Heart left ventricle (tissue), 16 donors: ENCODE measurements around the gene DSCAM. TPM values are rescaled to one million over a fixed set of nuclear protein-coding genes. Genes with fewer than 3 reads are reported as not detected.

ENCODE experiments used
- ATAC-seq, 4 donors: fragments of 200-7000 bp; cut with Tn5 transposase; one replicate each; pipeline ENCODE4 v1.9.1; 2020 to 2022; ENCODE audit warnings: moderate library complexity in 4 of 4, mild to moderate bottlenecking in 3 of 4, moderate number of reproducible peaks in 1 of 4
- DNase-seq, 5 donors: peaks; one replicate each; pipeline ENCODE4 v3.0.0-alpha.2; 2020
- H3K27ac ChIP-seq, 12 donors: fragments of 200-600 bp; sonication (generic) in 4 of 12; one replicate each; pipeline versions ENCODE4 v1.5.0 to v1.8.0; 2016 to 2022; ENCODE audit warnings: mild to moderate bottlenecking in 2 of 12
- H3K27me3 ChIP-seq, 9 donors: fragments of 200-600 bp; sonication (generic) in 2 of 9; one replicate each; pipeline versions ENCODE4 v1.5.1 to v1.8.0; 2016 to 2022; ENCODE audit warnings: mild to moderate bottlenecking in 3 of 9
- H3K36me3 ChIP-seq, 9 donors: fragments of 200-600 bp; sonication (generic) in 2 of 9; one replicate each; pipeline versions ENCODE4 v1.5.0 to v1.8.0; 2018 to 2022; ENCODE audit warnings: mild to moderate bottlenecking in 2 of 9
- H3K4me1 ChIP-seq, 12 donors: fragments of 200-600 bp; sonication (generic) in 4 of 12; one replicate each; pipeline versions ENCODE4 v1.5.0 to v1.8.0; 2016 to 2022; ENCODE audit warnings: mild to moderate bottlenecking in 3 of 12
- H3K4me3 ChIP-seq, 12 donors: fragments of 200-600 bp; sonication (generic) in 4 of 12; one replicate each; pipeline versions ENCODE4 v1.5.0 to v1.8.0; 2017 to 2022; ENCODE audit warnings: mild to moderate bottlenecking in 9 of 12, moderate library complexity in 4 of 12
- H3K9me3 ChIP-seq, 12 donors: fragments of 200-600 bp; sonication (generic) in 4 of 12; one replicate each; pipeline versions ENCODE4 v1.5.0 to v1.8.0; 2016 to 2022; ENCODE audit warnings: mild to moderate bottlenecking in 1 of 12
- CTCF ChIP-seq, 12 donors: fragments of 200-600 bp; sonication (generic) in 4 of 12; IDR thresholded peaks; one replicate each; pipeline versions ENCODE4 v1.5.0 to v1.8.0; 2018 to 2022; ENCODE audit warnings: antibody characterized with exemption in 12 of 12, mild to moderate bottlenecking in 5 of 12
- POLR2A ChIP-seq, 2 donors: fragments of 450-650 bp; IDR thresholded peaks; one replicate each; pipeline ENCODE4 v1.6.1; 2017; ENCODE audit warnings: antibody characterized with exemption in 2 of 2, mild to moderate bottlenecking in 2 of 2, moderate library complexity in 2 of 2
- whole genome bisulfite sequencing, 4 donors: extraction: QIAGEN DNeasy Blood & Tissue Kit in 2 of 4; methylation state at CpG; one replicate each; pipeline versions ENCODE4 v1.1.5 to v1.1.7; 2013 to 2018; 5-methylcytosine and 5-hydroxymethylcytosine counted together
- intact Hi-C, 10 donors: fragments of 100-400 bp; cut with DNase I; formaldehyde crosslinking; loops; one replicate each; pipeline versions ENCODE4 v1.11.1 to v1.14.2; 2022
- polyA plus RNA-seq, 2 donors: library from polyadenylated mRNA; stranded (reverse); fragments of 200-250 nt; gene quantifications; one replicate each; pipeline ENCODE4 v1.2.3, GENCODE V29; 2013
- total RNA-seq, 9 donors: library from RNA; depleted of rRNA in 2 of 9; stranded (reverse); fragments of >200 nt in 2 of 9; fragmentation: NEBNext Ultra II Directional in 3 of 9; extraction: Animal tissue kit (Norgen Biotek cat#: 25700) in 3 of 9; gene quantifications; one replicate each; pipeline versions ENCODE4 v1.1.0 to v1.2.4, GENCODE V29; 2016 to 2023
- donor health status: ischemic (EF 13 %, LVEDD 7.1; RV severe dilation, severe dysfunction).
- donor health status: healthy with polysubstance abuse.
- donor health status: DM: no; HTN: yes; CAD: no.
- donor health status: DM: no; HTN: no; CAD: no.
- donor health status: ischemic (EF 25% LVEDD 6.9; RV normal size, moderate dysfunction).
- donor health status: ischemic (EF 25% LVEDD 5.7; RV mildly dilated, moderate dysfunction).
- donor health status: healthy.
- donor health status: DM: yes; HTN: yes; CAD: no.
- donor health status: ischemic (EF 35%, LVEDD 5.7; RV mildly dilated, moderate dysfunction).
- donor health status: nonischemic (EF 11% LVEDD 7.7; RV severe dilation, severe dysfunction).
- donor health status: DM: yes; HTN: yes; CAD: no.
- donor health status: PGD.
- donor health status: ischemic (EF 29% LVEDD 5.4; RV normal size, mild dysfunction).
- donor health status: nonischemic (EF 23%, LVEDD 6.1; RV moderate dilation, normal function).

The DSCAM gene
- total and polyA plus RNA-seq, 11 donors: 0.03 TPM; not detected in 10

DNA sequence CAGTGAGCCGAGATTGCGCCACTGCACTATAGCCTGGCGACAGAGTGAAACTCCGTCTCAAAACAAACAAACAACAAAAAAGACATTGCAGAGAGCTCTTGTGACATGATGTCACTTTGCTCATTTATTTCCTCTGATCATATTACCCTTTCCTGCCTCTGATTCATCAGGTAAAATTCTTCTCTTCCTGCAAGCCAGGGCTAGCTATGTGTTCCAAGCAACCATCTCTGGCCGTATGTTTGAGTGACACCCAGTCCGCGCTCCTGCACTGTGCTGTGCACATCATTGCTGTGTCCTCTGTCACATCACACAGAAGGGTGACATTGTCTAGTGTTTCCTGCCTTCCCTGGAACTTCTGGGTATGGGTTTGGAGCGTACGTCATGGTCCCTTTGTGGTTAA is 728.4 kb downstream of the DSCAM start:
- no peak for DNase-seq
- intact Hi-C loops: loop anchor here in 5 of 10 donors (2.0 to 5.0 kb wide), 4 partner anchors 66 to 330 kb away; no protein-coding TSS in a partner anchor
- WGBS, 4 donors: 86 to 88% (median 87%) methylated on average over 9 of the region's 9 CpGs

GRCh38 chr21:40117236-40117635 is 729.7 kb downstream of the DSCAM start:
- Histone ChIP-seq H3K27ac (no peak overlapping the region), H3K4me1 (peaks cover 0 to 3% (median 0%) of the 10 kb centered on the region in 12 donors), H3K36me3 (no peaks in the 10 kb centered on the region), H3K9me3 (peaks cover 0 to 4% (median 0%) of the 10 kb centered on the region in 12 donors), H3K27me3 (peaks cover 0 to 4% (median 0%) of the 10 kb centered on the region in 9 donors), H3K4me3 (no peak overlapping the region)
- no peak for TF ChIP-seq POLR2A (IDR thresholded peaks at IDR 0.05)
- no peak for TF ChIP-seq CTCF (IDR thresholded peaks at IDR 0.05)
- intact Hi-C loops: loop anchor here in 4 of 10 donors (5.0 kb wide), 3 partner anchors 65 to 325 kb away; no protein-coding TSS in a partner anchor
- 90 to 91% (median 91%) methylated on average over 4 of the region's 4 CpGs for WGBS, 4 donors
- DNase-seq (no peak), ATAC-seq (no peak)

More for the DNA sequence above, 728.4 kb downstream of the DSCAM start:
- Histone ChIP-seq H3K36me3 (no peaks in the 10 kb centered on the region), H3K9me3 (peaks cover 0 to 4% (median 0%) of the 10 kb centered on the region in 12 donors), H3K27ac (no peak overlapping the region), H3K4me3 (no peak overlapping the region), H3K27me3 (peaks cover 0 to 4% (median 0%) of the 10 kb centered on the region in 9 donors), H3K4me1 (peaks cover 0 to 3% (median 0%) of the 10 kb centered on the region in 12 donors)
- no peak for ATAC-seq
- TF ChIP-seq POLR2A (IDR thresholded peaks at IDR 0.05) (no peak), CTCF (IDR thresholded peaks at IDR 0.05) (no peak)

- peaks cover 0 to 4% (median 0%) of the 10 kb centered on the region in 12 donors for H3K9me3 ChIP-seq
- TF ChIP-seq CTCF (IDR thresholded peaks at IDR 0.05): no peak
- no peak for TF ChIP-seq POLR2A (IDR thresholded peaks at IDR 0.05)
- no peaks in the 10 kb centered on the region for H3K27me3 ChIP-seq
- no peak overlapping the region for H3K4me3 ChIP-seq
- no peaks in the 10 kb centered on the region for H3K36me3 ChIP-seq
- no peak for ATAC-seq
- H3K4me1 ChIP-seq: peaks cover 0 to 2% (median 0%) of the 10 kb centered on the region in 12 donors
- no peak overlapping the region for H3K27ac ChIP-seq
- no peak for DNase-seq
- intact Hi-C loops: loop anchor here in 4 of 10 donors (5.0 kb wide), 3 partner anchors 63 to 323 kb away; no protein-coding TSS in a partner anchor
These were observed 731.2 kb downstream of the DSCAM start for GRCh38 chr21:40115775-40116174.

DNA sequence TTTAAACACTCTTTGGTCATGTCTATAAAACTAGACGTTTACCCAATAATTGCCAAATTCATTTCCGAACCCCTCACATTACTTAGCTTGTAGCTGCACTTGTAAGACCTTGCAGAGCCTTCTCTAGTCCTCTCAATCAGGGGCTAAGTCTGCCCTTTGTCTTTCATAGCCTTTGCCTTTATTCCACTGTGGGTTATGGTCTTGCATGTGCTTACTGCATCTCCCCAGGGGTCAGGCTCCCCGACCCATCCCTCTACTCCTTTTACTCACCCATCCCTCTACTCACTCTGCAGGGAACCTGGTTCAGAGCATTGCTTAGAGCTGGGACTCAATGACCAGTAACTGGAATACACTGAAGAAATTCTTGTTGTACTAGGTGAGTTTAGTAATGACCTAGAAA is 744.3 kb downstream of the DSCAM start:
- no peak overlapping the region for H3K4me3 ChIP-seq
- no peaks in the 10 kb centered on the region for H3K4me1 ChIP-seq
- no peaks in the 10 kb centered on the region for H3K36me3 ChIP-seq
- WGBS, 4 donors: 72 to 93% (median 80%) methylated on average over 3 of the region's 3 CpGs
- TF ChIP-seq POLR2A (IDR thresholded peaks at IDR 0.05) (no peak), CTCF (IDR thresholded peaks at IDR 0.05) (no peak)
- ATAC-seq (no peak), DNase-seq (no peak)
- intact Hi-C loops: no loop called here
- H3K27me3 ChIP-seq: no peaks in the 10 kb centered on the region
- H3K27ac ChIP-seq: no peak overlapping the region
- H3K9me3 ChIP-seq: peaks cover 0 to under 1% (median 0%) of the 10 kb centered on the region in 12 donors
